ENCODE data around the gene AMH. TPM values are rescaled to one million over a fixed set of nuclear protein-coding genes. Genes with fewer than 3 reads are reported as not detected.
A peak's percentile ranks its signal among the peaks of the same experiment; 100 is the strongest.
"Not testable (repeated sequence)": the region's sequence is repeated elsewhere in the genome, so short reads cannot be mapped to it uniquely, and the experiment has no call there.

AMH gene
- total RNA-seq, 4 donors from 2014 or later = 0.50 to 3.7 (median 1.3) TPM

- Histone ChIP-seq H3K4me1 (peaks cover 9 to 37% (median 27%) of the 10 kb centered on the region in 4 donors), H3K4me3 (no peak overlapping the region), H3K27me3 (no peaks in the 10 kb centered on the region), H3K36me3 (peaks cover 0 to 13% (median 9%) of the 10 kb centered on the region in 4 donors), H3K27ac (replicated peaks in 1 of 4) (no peak overlapping the region), H3K9me3 (no peaks in the 10 kb centered on the region)
- 84% methylated on average over 16 of the region's 26 CpGs for WGBS
- intact Hi-C loops (cut with DNase I) = no loop called here
- TF ChIP-seq POLR2AphosphoS5 (IDR thresholded peaks at IDR 0.05) (no peak), EP300 (IDR thresholded peaks at IDR 0.05) (no peak), POLR2A (IDR thresholded peaks at IDR 0.05; ENCODE audit: low read depth) (no peak)
- TF ChIP-seq, protein P1, sequence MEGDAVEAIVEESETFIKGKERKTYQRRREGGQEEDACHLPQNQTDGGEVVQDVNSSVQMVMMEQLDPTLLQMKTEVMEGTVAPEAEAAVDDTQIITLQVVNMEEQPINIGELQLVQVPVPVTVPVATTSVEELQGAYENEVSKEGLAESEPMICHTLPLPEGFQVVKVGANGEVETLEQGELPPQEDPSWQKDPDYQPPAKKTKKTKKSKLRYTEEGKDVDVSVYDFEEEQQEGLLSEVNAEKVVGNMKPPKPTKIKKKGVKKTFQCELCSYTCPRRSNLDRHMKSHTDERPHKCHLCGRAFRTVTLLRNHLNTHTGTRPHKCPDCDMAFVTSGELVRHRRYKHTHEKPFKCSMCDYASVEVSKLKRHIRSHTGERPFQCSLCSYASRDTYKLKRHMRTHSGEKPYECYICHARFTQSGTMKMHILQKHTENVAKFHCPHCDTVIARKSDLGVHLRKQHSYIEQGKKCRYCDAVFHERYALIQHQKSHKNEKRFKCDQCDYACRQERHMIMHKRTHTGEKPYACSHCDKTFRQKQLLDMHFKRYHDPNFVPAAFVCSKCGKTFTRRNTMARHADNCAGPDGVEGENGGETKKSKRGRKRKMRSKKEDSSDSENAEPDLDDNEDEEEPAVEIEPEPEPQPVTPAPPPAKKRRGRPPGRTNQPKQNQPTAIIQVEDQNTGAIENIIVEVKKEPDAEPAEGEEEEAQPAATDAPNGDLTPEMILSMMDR (IDR thresholded peaks at IDR 0.05) = no peak
- DNase-seq (ENCODE audit: extremely low spot score) = no peak
Measured at GRCh38 chr19:2280633-2281264, 31.6 kb downstream of the AMH start.

DNA sequence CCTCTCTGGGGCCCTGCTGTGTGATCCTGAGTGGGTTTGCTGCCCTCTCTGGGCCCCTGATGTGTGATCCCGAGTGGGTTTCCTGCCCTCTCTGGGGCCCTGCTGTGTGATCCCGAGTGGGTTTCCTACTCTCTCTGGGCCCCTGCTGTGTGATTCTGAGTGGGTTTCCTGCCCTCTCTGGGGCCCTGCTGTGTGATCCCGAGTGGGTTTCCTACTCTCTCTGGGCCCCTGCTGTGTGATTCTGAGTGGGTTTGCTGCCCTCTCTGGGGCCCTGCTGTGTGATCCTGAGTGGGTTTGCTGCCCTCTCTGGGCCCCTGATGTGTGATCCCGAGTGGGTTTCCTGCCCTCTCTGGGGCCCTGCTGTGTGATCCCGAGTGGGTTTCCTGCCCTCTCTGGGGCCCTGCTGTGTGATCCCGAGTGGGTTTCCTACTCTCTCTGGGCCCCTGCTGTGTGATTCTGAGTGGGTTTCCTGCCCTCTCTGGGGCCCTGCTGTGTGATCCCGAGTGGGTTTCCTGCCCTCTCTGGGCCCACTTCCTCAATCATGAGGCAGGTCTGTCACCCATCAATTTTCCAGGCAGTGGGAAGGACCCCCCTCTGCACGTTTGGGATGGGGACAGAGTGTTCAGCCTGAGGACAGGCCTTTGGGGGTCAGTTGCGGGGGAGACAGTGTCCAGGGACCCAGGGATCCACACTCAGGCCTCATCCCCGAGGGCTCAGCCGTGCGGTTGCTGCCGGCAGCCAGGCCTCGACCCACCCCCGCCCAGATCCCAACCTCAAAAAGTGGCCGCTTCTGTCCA, 32.3 kb downstream of the AMH start:
- intact Hi-C loops (cut with DNase I); DNase-seq (ENCODE audit: extremely low spot score); H3K9me3 ChIP-seq; H3K27me3 ChIP-seq; H3K36me3 ChIP-seq: not testable (repeated sequence)
- H3K4me1 ChIP-seq = peaks cover 9 to 30% (median 20%) of the 10 kb centered on the region in 4 donors
- WGBS = 28% methylated on average over 7 of the region's 16 CpGs
- H3K27ac ChIP-seq (replicated peaks in 1 of 4) = peak overlapping the region in 3 of 4 donors; percentile 28 to 47 (median 44)
- H3K4me3 ChIP-seq = peak overlapping the region; percentile 47 to 56 (median 48)

DNA sequence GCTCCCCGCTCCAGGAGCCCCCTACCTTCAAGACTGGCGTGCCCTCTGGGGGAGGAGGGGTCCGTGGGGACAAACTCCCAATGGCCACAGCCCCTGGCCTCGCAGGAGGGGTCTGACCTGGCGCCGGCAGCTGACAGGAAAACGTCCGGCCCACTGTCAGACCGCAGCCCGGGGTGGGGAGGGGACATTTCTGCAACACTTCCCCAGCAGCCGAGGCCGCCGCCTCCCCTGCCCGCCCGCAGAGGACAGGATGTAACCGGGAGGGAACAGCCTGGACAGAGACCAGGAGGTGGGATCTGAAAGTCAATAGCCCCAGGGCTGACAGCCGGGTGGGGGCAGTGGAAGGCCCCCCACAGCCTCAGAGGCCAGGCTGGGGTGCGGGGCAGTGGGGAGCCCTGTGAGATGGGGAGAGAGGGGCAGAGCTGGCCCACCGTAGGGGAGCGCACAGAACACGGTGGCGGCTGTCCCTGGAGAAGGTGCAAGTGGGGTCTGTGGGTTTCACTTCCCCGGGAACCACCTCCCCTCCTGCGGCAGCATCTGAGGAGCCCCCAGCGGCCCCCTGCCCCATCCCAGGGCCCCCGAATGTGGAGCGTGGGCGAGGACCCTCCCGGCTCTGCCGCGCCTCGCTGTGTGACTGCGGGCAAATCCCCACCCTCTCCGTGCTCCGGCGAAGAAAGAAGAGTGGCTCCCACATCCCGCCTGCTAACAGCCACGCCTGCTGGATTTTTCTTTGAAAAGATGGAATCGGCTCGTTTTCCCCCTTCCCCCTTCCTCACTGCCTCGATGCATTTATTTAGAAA, 33.1 kb downstream of the AMH start, which contains the start of gene PEAK3:
Gene PEAK3 (minus strand): TSS at position 114 of the 800 bp plus-strand sequence. CDS start 1,244 bp downstream, outside the sequence.
- peak; percentile 96 for DNase-seq (ENCODE audit: extremely low spot score)
- 10% methylated on average over 26 of the region's 41 CpGs for WGBS

DNA sequence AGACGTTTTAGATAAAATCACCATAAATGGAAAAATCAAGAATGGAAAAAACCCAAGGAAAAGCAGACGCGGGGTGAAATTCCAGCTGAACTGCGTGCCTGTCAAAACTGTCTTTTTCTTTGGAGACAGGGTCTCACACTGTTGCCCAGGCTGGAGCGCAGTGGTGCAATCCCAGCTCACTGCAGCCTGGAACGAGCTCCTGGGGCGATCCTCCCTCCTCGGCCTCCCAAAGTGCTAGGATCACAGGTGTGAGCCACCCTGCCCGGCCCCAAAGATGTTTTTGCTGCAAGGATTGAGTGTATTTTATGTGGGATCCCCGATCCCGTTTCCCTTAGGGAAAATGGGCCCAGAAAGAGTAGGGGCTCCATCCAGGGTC, 33.7 kb downstream of the AMH start:
- 67% methylated on average over 9 of the region's 11 CpGs for WGBS
- no peaks in the 10 kb centered on the region for H3K36me3 ChIP-seq
- TF ChIP-seq POLR2AphosphoS5 (IDR thresholded peaks at IDR 0.05) (no peak), EP300 (IDR thresholded peaks at IDR 0.05) (no peak), POLR2A (IDR thresholded peaks at IDR 0.05; ENCODE audit: low read depth) (no peak)
- TF ChIP-seq, protein P1 (IDR thresholded peaks at IDR 0.05) = no peak
- DNase-seq (ENCODE audit: extremely low spot score) = no peak
- peak overlapping the region in 3 of 4 donors; percentile 47 to 50 (median 47) for H3K4me3 ChIP-seq
- H3K27ac ChIP-seq (replicated peaks in 1 of 4) = no peak overlapping the region
- no peaks in the 10 kb centered on the region for H3K27me3 ChIP-seq
- H3K9me3 ChIP-seq = no peaks in the 10 kb centered on the region
- intact Hi-C loops (cut with DNase I) = no loop called here
- H3K4me1 ChIP-seq = peaks cover 9 to 26% (median 16%) of the 10 kb centered on the region in 4 donors

More for the DNA sequence above, 33.1 kb downstream of the AMH start, which contains the start of gene PEAK3:
- H3K9me3 ChIP-seq = no peaks in the 10 kb centered on the region
- intact Hi-C loops (cut with DNase I) = no loop called here
- TF ChIP-seq POLR2AphosphoS5 (IDR thresholded peaks at IDR 0.05) (peak in 1 of 2 donors; percentile 62), POLR2A (IDR thresholded peaks at IDR 0.05; ENCODE audit: low read depth) (no peak)
- no peaks in the 10 kb centered on the region for H3K36me3 ChIP-seq
- peak within 1 kb of the TSS; percentile 47 to 56 (median 48) for H3K4me3 ChIP-seq
- no peaks in the 10 kb centered on the region for H3K27me3 ChIP-seq
- peak within 1 kb of the TSS in 3 of 4 donors; percentile 28 to 47 (median 44) for H3K27ac ChIP-seq (replicated peaks in 1 of 4)
- H3K4me1 ChIP-seq = peaks cover 9 to 26% (median 16%) of the 10 kb centered on the region in 4 donors

DNA sequence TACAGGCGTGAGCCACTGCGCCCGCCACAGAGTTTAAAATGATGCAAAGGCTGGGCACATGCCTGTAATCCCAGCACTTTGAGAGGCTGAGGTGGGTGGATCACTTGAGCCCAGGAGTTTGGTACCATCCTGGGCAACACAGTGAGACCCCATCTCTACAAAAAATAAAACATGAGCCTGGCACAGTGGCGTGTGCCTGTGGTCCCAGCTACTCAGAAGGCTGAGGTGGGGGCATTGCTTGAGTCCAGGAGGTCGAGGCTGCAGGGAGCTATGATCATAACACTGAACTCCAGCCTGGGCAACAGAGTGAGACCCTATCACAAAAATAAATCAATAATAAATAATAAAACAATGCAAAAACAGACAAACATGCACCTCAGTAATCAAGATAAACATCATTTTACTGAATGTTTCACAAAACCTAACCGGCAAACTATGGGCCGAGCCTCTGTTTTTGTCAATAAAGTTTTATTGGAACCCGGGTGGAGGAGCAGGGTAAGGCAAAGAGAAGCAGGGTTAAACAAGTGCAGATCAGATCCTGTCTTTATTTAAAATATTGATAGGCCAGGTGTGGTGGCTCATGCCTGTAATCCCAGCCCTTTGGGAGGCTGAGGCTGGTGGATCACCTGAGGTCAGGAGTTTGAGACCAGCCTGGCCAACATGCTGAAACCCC, 34.8 kb downstream of the AMH start:
- 89% methylated on average over 8 of the region's 8 CpGs for WGBS
- TF ChIP-seq POLR2AphosphoS5 (IDR thresholded peaks at IDR 0.05) = no peak
- TF ChIP-seq, protein P1 (IDR thresholded peaks at IDR 0.05) = no peak
- no peak for TF ChIP-seq EP300 (IDR thresholded peaks at IDR 0.05)
- no peak for TF ChIP-seq POLR2A (IDR thresholded peaks at IDR 0.05; ENCODE audit: low read depth)
- intact Hi-C loops (cut with DNase I) = no loop called here
- H3K4me1 ChIP-seq = peaks cover 9 to 26% (median 17%) of the 10 kb centered on the region in 4 donors
- no peak overlapping the region for H3K27ac ChIP-seq (replicated peaks in 1 of 4)
- H3K9me3 ChIP-seq = no peaks in the 10 kb centered on the region
- no peaks in the 10 kb centered on the region for H3K36me3 ChIP-seq
- DNase-seq (ENCODE audit: extremely low spot score) = no peak
- H3K27me3 ChIP-seq = peaks cover 0 to 9% (median 6%) of the 10 kb centered on the region in 4 donors
- no peak overlapping the region for H3K4me3 ChIP-seq
